Islet precursor cell (in vitro differentiated cells): ENCODE data around the gene CRLF1.

Experiments
- DNase-seq: peaks from one replicate; pipeline ENCODE4 v3.0.0-alpha.2; 2018

CRLF1 gene

GRCh38 chr19:18636183-18636968 is 29.8 kb upstream of the CRLF1 start:
- DNase-seq: peak; percentile 99

GRCh38 chr19:18635831-18636182 is 29.2 kb upstream of the CRLF1 start:
- DNase-seq: no peak

- peak; percentile 50 for DNase-seq
Measured at GRCh38 chr19:18634612-18635297, 28.2 kb upstream of the CRLF1 start.

- no peak for DNase-seq
Measured at GRCh38 chr19:18633321-18633720, 26.7 kb upstream of the CRLF1 start.

- DNase-seq: no peak
Measured at GRCh38 chr19:18629166-18630088, 22.8 kb upstream of the CRLF1 start.

GRCh38 chr19:18626906-18627305 is 20.3 kb upstream of the CRLF1 start:
- no peak for DNase-seq

GRCh38 chr19:18620902-18621301 is 14.3 kb upstream of the CRLF1 start:
- DNase-seq: no peak

- no peak for DNase-seq
Measured at GRCh38 chr19:18620311-18620710, 13.7 kb upstream of the CRLF1 start.

GRCh38 chr19:18618236-18618635 is 11.6 kb upstream of the CRLF1 start:
- no peak for DNase-seq

GRCh38 chr19:18617562-18617961 is 11.0 kb upstream of the CRLF1 start:
- no peak for DNase-seq

GRCh38 chr19:18616023-18616422 is 9.4 kb upstream of the CRLF1 start:
- DNase-seq: no peak

GRCh38 chr19:18613589-18614234 is 7.1 kb upstream of the CRLF1 start:
- no peak for DNase-seq

- DNase-seq: no peak
Measured at GRCh38 chr19:18612772-18613588, 6.4 kb upstream of the CRLF1 start, which contains the start of gene TMEM59L. TSS of gene TMEM59L (plus strand) at chr19:18612870. CDS start at chr19:18612959, 89 bp downstream.

GRCh38 chr19:18612051-18612771 is 5.6 kb upstream of the CRLF1 start:
- no peak for DNase-seq

GRCh38 chr19:18611327-18612050 is 4.9 kb upstream of the CRLF1 start:
- peak; percentile 72 for DNase-seq

GRCh38 chr19:18610556-18611326 is 4.1 kb upstream of the CRLF1 start:
- DNase-seq: peak; percentile 72

- no peak for DNase-seq
Measured at GRCh38 chr19:18610245-18610555, 3.6 kb upstream of the CRLF1 start.

GRCh38 chr19:18609717-18610051 is 3.1 kb upstream of the CRLF1 start:
- no peak for DNase-seq

GRCh38 chr19:18608805-18609716 is 2.5 kb upstream of the CRLF1 start:
- DNase-seq: no peak
